ENCODE measurements around the gene PCDHB4.
A peak's percentile ranks its signal among the peaks of the same experiment; 100 is the strongest.
"Not testable (repeated sequence)": the region's sequence is repeated elsewhere in the genome, so short reads cannot be mapped to it uniquely, and the experiment has no call there.

Gene PCDHB4

DNA sequence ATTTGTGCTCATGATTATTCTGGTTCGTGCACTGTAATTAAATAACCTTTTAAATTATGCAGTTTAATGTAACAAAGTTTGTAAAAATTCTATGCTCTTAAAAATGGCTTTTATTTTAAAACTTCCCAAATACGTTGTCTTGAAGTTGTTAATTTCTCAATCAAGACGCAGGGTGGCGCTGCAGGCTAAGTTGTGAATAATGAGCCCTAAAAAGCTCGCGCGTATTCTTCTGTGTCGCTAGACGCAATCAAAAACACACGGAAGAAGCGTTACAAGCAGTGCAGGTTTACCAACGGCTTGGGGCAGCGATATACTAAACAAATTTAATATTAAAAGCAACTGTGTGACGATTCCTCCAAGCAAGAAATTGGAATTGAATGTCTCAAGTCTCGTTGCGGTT lies at the start of gene PCDHB4:
TSS of gene PCDHB4 (plus strand) at position 256 of the 400 bp plus-strand sequence. CDS start 181 bp downstream, outside the sequence.
- no peak for DNase-seq

DNA sequence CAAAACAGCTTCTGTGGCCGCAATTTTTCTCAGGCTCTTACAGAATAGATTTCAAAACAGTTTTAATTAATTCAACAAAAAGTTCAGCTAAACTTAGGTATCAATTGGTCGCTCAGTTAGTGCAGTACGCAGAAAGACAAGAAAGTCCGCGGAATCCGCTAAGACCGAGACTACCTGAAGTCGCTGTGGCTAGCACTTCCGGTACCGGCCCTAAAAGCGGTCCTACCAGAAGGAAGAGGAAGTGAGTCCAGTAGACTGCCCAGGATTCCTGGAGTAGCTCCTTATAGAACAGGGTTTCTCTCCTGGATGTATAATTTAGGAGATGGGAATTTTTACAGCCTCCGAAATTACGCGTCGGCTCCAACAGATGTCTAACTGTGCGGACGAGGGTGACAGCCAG lies 43.8 kb upstream of the PCDHB4 start:
- DNase-seq = no peak

DNA sequence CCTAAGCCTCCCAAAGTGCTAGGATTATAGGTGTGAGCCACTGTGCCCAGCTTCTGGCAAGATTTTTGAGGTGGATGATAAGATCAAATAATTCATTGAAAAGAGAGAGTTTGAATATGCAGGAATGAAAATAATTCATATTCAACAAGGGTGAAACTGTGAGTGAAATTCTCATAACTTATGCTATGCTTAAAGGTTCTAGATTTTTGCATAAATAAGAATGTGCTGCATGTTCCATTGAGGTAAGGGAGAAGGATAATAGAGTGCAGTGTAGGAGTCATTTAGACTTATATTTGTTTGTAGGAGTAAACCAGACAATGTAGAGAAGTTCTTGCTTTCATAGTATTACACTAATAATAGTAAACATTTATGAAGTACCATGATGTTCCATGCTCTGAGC lies 39.4 kb upstream of the PCDHB4 start:
- no peak for DNase-seq

DNA sequence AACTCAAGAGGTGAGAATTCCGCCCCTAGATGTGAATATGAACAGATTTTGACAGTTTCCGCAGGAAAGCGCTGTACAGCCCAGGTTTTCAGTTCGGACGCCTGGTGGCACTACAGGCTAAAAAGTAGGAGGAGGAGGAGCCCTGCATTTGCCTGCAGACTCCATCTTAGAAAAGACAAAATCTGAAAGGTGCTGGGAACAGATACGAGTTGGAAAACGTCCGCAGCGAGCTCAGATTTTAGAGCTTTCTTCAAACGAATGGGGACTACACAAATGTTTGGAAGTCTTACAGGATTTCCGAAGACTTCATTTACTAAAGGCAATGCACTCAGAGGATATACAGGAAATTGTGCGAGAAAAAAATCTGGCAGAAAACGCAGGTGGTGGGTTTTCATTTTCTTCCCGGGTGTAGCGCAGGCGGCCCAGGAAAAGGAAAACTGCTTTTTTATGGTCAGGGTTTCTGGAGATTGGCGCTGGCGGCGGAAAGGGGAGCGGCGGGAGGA lies 37.1 kb upstream of the PCDHB4 start:
- peak; percentile 27 for DNase-seq

DNA sequence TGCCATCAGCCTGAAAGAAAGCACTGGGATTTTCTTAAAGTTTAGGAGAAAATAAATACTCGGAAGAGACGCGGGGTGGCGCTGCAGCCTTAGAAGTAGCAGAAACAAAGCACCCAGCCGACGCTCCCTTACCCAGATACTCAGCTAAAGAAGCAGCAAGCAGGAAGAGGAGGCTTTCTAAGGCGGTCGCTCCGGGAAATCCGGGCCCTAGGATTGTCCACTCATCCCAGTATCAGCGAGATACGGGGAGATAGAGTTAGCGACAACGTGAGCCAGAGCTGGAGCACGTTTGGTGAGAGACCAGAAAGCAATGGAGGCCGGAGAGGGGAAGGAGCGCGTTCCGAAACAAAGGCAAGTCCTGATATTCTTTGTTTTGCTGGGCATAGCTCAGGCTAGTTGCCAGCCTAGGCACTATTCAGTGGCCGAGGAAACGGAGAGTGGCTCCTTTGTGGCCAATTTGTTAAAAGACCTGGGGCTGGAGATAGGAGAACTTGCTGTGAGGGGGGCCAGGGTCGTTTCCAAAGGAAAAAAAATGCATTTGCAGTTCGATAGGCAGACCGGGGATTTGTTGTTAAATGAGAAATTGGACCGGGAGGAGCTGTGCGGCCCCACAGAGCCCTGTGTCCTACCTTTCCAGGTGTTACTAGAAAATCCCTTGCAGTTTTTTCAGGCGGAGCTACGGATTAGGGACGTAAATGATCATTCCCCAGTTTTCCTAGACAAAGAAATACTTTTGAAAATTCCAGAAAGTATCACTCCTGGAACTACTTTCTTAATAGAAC lies 26.9 kb upstream of the PCDHB4 start, which contains the start of gene PCDHB2:
TSS of gene PCDHB2 (plus strand) at position 135 of the 782 bp plus-strand sequence. CDS start at position 311, 176 bp downstream.
- DNase-seq = no peak

DNA sequence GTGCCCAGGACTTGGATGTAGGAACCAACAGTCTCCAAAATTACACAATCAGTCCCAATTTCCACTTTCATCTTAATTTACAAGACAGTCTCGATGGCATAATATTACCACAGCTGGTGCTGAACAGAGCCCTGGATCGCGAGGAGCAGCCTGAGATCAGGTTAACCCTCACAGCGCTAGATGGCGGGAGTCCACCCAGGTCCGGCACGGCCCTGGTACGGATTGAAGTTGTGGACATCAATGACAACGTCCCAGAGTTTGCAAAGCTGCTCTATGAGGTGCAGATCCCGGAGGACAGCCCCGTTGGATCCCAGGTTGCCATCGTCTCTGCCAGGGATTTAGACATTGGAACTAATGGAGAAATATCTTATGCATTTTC lies 26.4 kb upstream of the PCDHB4 start:
- no peak for DNase-seq

DNA sequence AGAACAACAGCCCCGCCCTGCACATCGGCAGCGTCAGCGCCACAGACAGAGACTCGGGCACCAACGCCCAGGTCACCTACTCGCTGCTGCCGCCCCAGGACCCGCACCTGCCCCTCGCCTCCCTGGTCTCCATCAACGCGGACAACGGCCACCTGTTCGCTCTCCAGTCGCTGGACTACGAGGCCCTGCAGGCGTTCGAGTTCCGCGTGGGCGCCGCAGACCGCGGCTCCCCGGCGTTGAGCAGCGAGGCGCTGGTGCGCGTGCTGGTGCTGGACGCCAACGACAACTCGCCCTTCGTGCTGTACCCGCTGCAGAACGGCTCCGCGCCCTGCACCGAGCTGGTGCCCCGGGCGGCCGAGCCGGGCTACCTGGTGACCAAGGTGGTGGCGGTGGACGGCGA lies 25.4 kb upstream of the PCDHB4 start:
- not testable (repeated sequence) for DNase-seq

DNA sequence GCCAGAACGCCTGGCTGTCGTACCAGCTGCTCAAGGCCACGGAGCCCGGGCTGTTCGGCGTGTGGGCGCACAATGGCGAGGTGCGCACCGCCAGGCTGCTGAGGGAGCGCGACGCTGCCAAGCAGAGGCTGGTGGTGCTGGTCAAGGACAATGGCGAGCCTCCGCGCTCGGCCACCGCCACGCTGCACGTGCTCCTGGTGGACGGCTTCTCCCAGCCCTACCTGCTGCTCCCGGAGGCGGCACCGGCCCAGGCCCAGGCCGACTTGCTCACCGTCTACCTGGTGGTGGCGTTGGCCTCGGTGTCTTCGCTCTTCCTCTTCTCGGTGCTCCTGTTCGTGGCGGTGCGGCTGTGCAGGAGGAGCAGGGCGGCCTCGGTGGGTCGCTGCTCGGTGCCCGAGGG lies 25.0 kb upstream of the PCDHB4 start:
- DNase-seq = not testable (repeated sequence)

DNA sequence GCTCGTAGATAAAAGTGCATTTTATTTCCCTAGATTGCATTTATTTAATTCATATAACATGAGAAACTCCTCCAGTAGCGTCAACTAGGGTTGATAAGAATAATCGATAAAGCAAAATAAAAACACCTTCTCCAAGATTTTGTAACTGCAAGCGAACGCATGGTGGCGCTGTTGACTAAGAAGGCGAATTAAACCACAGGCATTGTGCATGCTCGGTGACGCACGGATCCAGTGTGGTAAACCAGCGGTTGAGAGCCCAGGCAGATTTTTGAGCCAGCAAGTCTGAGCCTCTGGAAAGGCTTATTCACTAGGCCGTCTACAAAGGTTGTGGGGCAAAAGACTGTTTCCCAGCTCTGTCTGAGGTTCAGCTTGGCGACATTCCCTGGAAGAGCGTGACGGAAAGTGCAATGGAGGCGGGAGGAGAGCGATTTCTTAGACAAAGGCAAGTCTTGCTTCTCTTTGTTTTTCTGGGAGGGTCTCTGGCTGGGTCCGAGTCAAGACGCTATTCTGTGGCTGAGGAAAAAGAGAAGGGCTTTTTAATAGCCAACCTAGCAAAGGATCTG lies 21.3 kb upstream of the PCDHB4 start, which contains the start of gene PCDHB3:
TSS of gene PCDHB3 (plus strand) at position 231 of the 563 bp plus-strand sequence. CDS start at position 408, 177 bp downstream.
- peak; percentile 18 for DNase-seq

DNA sequence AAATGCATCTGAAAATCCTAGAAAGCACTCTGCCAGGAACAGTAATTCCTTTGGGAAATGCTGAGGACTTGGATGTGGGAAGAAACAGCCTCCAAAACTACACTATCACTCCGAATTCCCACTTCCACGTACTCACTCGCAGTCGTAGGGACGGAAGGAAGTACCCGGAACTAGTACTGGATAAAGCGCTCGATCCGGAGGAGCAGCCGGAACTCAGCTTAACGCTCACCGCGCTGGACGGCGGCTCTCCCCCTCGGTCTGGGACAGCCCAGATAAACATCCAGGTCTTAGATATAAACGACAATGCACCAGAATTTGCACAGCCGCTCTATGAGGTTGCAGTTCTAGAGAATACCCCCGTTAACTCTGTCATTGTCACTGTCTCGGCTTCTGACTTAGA lies 20.6 kb upstream of the PCDHB4 start:
- no peak for DNase-seq

DNA sequence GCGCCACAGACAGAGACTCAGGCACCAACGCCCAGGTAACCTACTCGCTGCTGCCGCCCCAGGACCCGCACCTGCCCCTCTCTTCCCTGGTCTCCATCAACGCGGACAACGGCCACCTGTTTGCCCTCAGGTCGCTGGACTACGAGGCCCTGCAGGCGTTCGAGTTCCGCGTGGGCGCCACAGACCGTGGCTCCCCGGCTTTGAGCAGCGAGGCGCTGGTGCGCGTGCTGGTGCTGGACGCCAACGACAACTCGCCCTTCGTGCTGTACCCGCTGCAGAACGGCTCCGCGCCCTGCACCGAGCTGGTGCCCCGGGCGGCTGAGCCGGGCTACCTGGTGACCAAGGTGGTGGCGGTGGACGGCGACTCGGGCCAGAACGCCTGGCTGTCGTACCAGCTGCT lies 19.5 kb upstream of the PCDHB4 start:
- DNase-seq = not testable (repeated sequence)

DNA sequence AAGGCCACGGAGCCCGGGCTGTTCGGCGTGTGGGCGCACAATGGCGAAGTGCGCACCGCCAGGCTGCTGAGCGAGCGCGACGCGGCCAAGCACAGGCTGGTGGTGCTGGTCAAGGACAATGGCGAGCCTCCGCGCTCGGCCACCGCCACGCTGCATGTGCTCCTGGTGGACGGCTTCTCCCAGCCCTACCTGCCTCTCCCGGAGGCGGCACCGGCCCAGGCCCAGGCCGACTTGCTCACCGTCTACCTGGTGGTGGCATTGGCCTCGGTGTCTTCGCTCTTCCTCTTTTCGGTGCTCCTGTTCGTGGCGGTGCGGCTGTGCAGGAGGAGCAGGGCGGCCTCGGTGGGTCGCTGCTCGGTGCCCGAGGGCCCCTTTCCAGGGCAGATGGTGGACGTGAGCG lies 19.1 kb upstream of the PCDHB4 start:
- DNase-seq = not testable (repeated sequence)

DNA sequence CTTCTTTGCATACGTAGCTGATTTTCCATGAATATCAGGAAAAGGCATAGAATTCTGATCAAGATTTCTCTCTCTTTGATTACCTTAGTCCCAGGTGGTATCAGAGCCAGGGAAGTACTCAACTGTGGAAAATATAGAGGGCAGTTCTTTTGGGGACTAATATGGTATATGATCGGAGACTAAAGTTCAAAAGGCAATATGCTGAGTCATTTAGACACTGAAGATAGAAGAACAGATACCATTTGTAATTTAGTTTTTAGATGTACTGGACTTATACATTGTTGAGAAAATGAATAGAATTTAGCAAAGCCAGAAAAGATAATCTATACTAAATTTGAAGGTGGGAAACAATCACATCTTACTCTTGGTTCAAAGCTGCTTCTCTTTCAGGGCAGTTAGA lies 16.3 kb upstream of the PCDHB4 start:
- DNase-seq = no peak

DNA sequence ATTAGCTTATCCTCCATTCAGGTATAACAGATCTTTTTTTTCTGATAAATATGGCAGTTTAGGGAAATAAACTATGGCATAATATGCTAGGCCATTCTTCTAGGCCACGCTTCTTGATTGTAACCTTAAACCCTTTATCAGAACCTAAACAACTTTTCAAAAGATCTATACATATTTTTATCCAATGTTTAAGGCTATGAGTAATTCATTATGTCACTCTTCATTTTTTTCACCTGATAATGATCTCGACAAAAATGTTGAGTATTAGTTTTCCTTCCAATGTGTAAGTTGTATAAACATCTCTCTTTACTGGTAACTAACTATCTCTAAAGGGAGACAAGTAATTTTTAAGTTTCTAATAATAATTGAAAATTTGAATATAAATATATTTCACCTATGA lies 2.4 kb upstream of the PCDHB4 start:
- DNase-seq = no peak

DNA sequence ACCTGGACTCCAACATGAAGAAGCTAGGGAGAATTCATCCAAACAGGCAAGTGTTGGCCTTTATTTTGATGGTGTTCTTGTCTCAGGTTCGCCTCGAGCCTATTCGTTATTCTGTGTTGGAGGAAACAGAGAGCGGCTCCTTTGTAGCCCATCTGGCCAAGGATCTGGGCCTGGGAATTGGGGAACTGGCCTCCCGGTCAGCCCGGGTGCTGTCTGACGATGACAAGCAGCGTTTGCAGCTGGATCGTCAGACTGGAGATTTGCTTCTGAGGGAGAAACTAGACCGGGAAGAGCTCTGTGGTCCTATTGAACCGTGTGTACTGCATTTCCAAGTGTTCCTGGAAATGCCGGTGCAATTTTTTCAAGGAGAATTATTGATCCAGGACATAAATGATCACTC lies 367 bp downstream of the PCDHB4 start:
- DNase-seq = no peak

DNA sequence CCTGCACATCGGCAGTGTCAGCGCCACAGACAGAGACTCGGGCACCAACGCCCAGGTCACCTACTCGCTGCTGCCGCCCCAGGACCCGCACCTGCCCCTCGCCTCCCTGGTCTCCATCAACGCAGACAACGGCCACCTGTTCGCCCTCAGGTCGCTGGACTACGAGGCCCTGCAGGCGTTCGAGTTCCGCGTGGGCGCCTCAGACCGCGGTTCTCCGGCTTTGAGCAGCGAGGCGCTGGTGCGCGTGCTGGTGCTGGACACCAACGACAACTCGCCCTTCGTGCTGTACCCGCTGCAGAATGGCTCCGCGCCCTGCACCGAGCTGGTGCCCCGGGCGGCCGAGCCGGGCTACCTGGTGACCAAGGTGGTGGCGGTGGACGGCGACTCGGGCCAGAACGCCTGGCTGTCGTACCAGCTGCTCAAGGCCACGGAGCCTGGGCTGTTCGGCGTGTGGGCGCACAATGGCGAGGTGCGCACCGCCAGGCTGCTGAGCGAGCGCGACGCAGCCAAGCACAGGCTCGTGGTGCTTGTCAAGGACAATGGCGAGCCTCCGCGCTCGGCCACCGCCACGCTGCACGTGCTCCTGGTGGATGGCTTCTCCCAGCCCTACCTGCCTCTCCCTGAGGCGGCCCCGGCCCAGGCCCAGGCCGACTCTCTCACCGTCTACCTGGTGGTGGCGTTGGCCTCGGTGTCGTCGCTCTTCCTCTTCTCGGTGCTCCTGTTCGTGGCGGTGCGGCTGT lies 1.9 kb downstream of the PCDHB4 start:
- DNase-seq = not testable (repeated sequence)

DNA sequence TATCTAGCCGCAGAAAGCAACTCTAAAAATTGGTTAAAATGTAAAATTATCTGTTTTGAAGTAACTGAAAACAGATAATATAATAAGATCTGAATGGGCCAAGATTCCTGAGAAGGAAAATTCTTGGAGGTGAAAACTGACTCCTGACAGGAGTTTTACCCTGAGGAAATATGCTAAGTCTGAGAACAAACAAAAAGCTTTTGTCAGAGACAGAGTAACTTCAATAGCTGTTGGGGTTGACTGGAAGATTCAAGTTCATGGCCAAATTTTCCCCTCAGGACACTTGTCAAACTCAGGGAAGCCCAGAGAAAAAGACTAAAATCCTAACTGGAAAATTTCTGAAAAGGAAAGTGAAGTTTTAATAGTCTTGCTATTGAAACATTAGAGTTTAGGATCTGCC lies 5.7 kb downstream of the PCDHB4 start:
- no peak for DNase-seq

DNA sequence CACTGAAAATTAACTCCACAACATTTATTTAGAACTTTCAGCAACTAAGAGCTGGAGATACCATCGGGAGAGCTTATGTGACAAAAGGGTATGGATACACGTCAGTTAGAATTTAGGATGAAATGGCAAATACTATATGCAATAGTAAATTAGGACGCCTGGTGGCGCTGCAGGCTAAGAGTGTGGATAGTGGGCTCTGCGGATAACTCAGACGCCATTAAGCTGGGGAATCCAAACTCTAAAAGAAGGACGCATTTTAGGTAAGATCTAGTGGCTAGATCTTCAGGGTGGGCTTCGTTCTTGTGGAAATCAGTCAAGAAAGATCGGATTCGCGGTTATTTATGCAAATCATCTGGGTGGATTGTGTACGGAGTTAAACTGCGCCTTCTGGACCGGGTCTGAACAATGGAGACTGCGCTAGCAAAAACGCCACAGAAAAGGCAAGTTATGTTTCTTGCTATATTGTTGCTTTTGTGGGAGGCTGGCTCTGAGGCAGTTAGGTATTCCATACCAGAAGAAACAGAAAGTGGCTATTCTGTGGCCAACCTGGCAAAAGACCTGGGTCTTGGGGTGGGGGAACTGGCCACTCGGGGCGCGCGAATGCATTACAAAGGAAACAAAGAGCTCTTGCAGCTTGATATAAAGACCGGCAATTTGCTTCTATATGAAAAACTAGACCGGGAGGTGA lies 13.6 kb downstream of the PCDHB4 start, which contains the start of gene PCDHB5:
TSS of gene PCDHB5 (plus strand) at position 177 of the 688 bp plus-strand sequence. CDS start at position 406, 229 bp downstream.
- no peak for DNase-seq

DNA sequence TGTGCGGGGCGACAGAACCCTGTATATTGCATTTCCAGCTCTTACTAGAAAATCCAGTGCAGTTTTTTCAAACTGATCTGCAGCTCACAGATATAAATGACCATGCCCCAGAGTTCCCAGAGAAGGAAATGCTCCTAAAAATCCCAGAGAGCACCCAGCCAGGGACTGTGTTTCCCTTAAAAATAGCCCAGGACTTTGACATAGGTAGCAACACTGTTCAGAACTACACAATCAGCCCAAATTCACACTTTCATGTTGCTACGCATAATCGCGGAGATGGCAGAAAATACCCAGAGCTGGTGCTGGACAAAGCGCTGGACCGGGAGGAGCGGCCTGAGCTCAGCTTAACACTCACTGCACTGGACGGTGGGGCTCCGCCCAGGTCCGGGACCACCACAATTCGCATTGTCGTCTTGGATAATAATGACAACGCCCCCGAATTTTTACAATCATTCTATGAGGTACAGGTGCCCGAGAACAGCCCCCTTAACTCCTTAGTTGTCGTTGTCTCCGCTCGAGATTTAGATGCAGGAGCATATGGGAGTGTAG lies 14.2 kb downstream of the PCDHB4 start:
- DNase-seq = no peak

DNA sequence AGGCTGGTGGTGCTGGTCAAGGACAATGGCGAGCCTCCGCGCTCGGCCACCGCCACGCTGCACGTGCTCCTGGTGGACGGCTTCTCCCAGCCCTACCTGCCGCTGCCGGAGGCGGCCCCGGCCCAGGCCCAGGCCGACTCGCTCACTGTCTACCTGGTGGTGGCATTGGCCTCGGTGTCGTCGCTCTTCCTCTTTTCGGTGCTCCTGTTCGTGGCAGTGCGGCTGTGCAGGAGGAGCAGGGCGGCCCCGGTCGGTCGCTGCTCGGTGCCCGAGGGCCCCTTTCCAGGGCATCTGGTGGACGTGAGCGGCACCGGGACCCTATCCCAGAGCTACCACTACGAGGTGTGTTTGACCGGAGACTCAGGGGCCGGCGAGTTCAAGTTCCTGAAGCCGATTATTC lies 15.7 kb downstream of the PCDHB4 start:
- not testable (repeated sequence) for DNase-seq

DNA sequence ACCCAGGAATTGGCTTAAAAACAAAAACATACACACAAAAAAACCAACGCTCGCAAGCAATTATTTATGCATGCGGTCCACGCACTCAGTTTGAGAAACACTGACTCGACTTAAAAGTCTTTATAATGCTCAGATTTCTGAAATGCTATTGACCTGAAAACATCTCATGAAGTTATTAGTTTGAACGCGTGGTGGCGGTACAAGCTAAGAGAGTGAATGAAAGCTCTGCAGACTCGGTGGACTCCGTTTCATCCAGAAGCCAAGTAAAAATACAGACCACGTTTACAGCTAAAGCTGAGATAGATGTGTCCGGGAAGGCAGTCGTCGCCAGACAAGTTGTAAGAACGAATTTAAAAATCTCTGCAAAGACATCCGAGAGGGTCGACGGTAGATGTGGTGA lies 28.2 kb downstream of the PCDHB4 start, which contains the start of gene PCDHB6:
TSS of gene PCDHB6 (plus strand) at position 246 of the 400 bp plus-strand sequence. CDS start 201 bp downstream, outside the sequence.
- DNase-seq = no peak

Measured in stimulated activated CD4-positive, alpha-beta T cell treated with anti-CD3 and anti-CD28 coated beads, Interleukin-4, amount 100 ng/mL, for 24 hours (primary cell).